Stomach smooth muscle (tissue), 2 donors: ENCODE results near the gene OR2AT4.

ENCODE experiments used
- H3K27ac ChIP-seq: one replicate; pipeline ENCODE4 v1.7.0; 2013; ENCODE audit warnings: mild to moderate bottlenecking, low read length, inconsistent platforms
- H3K27me3 ChIP-seq, 2 donors: one replicate each; pipeline ENCODE4 v1.7.0; 2013; ENCODE audit warnings: low read length in 2 of 2; ENCODE audit not compliant: insufficient read depth in 2 of 2, control insufficient read depth in 1 of 2
- H3K36me3 ChIP-seq, 2 donors: one replicate each; pipeline ENCODE4 v1.7.0; 2013; ENCODE audit warnings: low read length in 2 of 2; ENCODE audit not compliant: control insufficient read depth in 2 of 2, insufficient read depth in 2 of 2
- H3K4me1 ChIP-seq: one replicate; pipeline ENCODE4 v1.7.0; 2013; ENCODE audit warnings: low read length; ENCODE audit not compliant: control insufficient read depth, insufficient read depth
- H3K4me3 ChIP-seq, 2 donors: one replicate each; pipeline ENCODE4 v1.7.0; 2013; ENCODE audit warnings: low read length in 2 of 2
- H3K9ac ChIP-seq, 2 donors: one replicate each; pipeline ENCODE4 v1.7.0; 2013; ENCODE audit warnings: low read length in 2 of 2, mild to moderate bottlenecking in 1 of 2
- H3K9me3 ChIP-seq, 2 donors: one replicate each; pipeline ENCODE4 v1.7.0; 2013; ENCODE audit warnings: low read length in 2 of 2; ENCODE audit not compliant: control insufficient read depth in 2 of 2
- donor health status: healthy.
- donor health status: Pancreatic carcinoma.

OR2AT4 gene

GRCh38 chr11:75083217-75083605, 13.5 kb downstream of the OR2AT4 start:
- Histone ChIP-seq H3K27me3 (no peaks in the 10 kb centered on the region), H3K4me3 (no peak overlapping the region), H3K36me3 (no peaks in the 10 kb centered on the region), H3K27ac (no peak overlapping the region), H3K9me3 (no peaks in the 10 kb centered on the region), H3K4me1 (no peaks in the 10 kb centered on the region), H3K9ac (no peak overlapping the region)

DNA sequence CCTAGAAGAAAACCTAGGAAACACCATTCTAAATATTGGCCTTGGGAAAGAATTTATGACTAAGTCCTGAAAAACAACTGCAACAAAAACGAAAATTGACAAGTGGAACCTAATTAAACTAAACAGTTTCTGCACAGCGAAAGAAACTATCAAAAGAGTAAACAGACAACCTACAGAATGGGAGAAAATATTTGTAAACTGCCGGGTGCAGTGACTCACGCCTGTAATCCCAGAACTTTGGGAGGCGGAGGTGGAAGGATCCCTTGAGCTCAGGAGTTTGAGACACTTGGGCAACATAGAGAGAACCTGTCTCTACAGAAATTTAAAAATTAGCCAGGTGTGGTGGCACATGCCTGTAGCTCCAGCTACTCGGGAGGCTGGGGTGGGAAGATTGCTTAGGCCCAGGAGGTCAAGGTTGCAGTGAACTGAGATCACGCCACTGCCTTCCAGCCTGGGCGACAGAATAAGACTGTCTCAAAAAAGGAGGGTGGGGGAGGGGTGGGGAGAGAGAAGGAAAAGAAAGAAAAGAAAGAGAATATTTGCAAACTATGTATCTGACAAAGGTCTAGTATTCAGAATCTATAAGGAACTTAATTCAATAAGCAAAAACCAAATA, 14.0 kb downstream of the OR2AT4 start:
- H3K9me3 ChIP-seq, result no peaks in the 10 kb centered on the region
- no peak overlapping the region for H3K9ac ChIP-seq
- no peak overlapping the region for H3K4me3 ChIP-seq
- H3K4me1 ChIP-seq, result no peaks in the 10 kb centered on the region
- H3K36me3 ChIP-seq, result no peaks in the 10 kb centered on the region
- no peaks in the 10 kb centered on the region for H3K27me3 ChIP-seq
- H3K27ac ChIP-seq, result no peak overlapping the region

DNA sequence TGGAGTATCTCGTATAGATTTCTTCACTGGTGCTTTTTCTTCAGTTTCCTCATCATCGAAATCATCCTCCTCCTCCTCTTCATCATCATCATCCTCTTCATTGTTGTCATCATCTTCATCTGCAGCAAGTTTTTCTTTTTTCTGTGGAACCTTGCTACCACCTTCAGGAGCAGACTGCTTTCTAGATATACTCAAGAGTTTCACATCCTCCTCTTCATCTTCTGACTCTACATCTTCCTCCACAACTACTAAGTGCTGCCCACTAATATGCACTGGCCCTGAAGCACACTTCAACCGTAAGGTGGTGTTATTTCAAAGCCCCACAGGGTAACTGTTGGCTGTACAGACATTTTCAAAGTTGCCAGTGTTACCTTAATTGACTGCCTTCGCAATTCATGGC, 17.1 kb downstream of the OR2AT4 start:
- H3K27me3 ChIP-seq, result peaks cover 0 to 1% of the 10 kb centered on the region in 2 donors
- H3K4me3 ChIP-seq, result no peak overlapping the region
- H3K9ac ChIP-seq, result no peak overlapping the region
- H3K9me3 ChIP-seq, result no peaks in the 10 kb centered on the region
- no peaks in the 10 kb centered on the region for H3K36me3 ChIP-seq
- H3K27ac ChIP-seq, result no peak overlapping the region
- H3K4me1 ChIP-seq, result no peaks in the 10 kb centered on the region

DNA sequence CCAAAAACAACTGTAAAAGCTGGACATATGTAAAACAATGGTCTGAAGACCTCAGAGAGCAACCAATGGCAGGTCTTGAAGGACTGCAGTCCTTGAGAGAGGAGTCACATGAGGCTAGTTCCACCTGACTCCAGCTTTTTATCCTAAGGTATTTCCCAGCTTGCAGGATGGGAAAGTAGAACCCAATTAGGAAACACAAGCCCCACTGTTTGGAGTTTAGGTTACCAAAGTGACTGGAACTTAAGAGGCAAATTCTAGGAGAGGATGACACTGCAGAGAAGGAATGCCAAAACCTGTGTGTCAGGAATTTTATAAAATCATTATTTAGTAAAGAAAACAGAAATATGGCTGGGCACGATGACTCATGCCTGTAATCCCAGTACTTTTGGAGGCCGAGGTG, 18.4 kb downstream of the OR2AT4 start:
- Histone ChIP-seq H3K36me3 (no peaks in the 10 kb centered on the region), H3K9ac (no peak overlapping the region), H3K27ac (no peak overlapping the region), H3K4me1 (no peaks in the 10 kb centered on the region), H3K9me3 (no peaks in the 10 kb centered on the region), H3K4me3 (no peak overlapping the region), H3K27me3 (peaks cover 0 to 5% of the 10 kb centered on the region in 2 donors)

- Histone ChIP-seq H3K9me3 (no peaks in the 10 kb centered on the region), H3K4me3 (no peak overlapping the region), H3K4me1 (no peaks in the 10 kb centered on the region), H3K9ac (no peak overlapping the region), H3K27me3 (peaks cover 0 to 5% of the 10 kb centered on the region in 2 donors), H3K27ac (no peak overlapping the region), H3K36me3 (no peaks in the 10 kb centered on the region)
Measured at GRCh38 chr11:75077316-75077715, 19.4 kb downstream of the OR2AT4 start.

- no peaks in the 10 kb centered on the region for H3K4me1 ChIP-seq
- no peaks in the 10 kb centered on the region for H3K36me3 ChIP-seq
- H3K4me3 ChIP-seq, result no peak overlapping the region
- peaks cover 0 to 5% of the 10 kb centered on the region in 2 donors for H3K27me3 ChIP-seq
- no peak overlapping the region for H3K9ac ChIP-seq
- H3K9me3 ChIP-seq, result no peaks in the 10 kb centered on the region
- H3K27ac ChIP-seq, result no peak overlapping the region
Measured at GRCh38 chr11:75076671-75077070, 20.0 kb downstream of the OR2AT4 start.

- H3K9me3 ChIP-seq, result no peaks in the 10 kb centered on the region
- H3K36me3 ChIP-seq, result no peaks in the 10 kb centered on the region
- H3K27ac ChIP-seq, result no peak overlapping the region
- peaks cover 0 to 14% of the 10 kb centered on the region in 2 donors for H3K27me3 ChIP-seq
- no peak overlapping the region for H3K9ac ChIP-seq
- H3K4me3 ChIP-seq, result no peak overlapping the region
- H3K4me1 ChIP-seq, result no peaks in the 10 kb centered on the region
Measured at GRCh38 chr11:75073459-75074190, 23.1 kb downstream of the OR2AT4 start.

DNA sequence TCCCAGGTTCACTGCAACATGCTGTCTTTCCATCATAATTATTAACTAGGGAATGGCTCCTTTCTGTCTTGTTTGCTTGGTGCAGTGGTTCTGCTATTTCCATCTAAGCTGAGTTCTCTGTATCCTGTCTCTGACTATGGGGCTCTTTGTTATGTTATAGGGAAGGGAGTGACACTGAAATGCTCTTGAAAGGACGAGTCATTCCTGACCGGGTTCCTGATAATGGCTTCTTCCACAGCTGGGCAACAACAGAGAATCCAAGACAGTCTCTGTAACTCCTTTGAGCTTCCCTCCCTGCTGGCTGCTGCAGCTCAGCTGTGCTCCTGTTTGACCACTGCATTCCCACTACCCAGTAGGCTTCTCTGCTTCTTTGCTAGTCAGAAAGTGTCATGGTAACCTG, 24.1 kb downstream of the OR2AT4 start:
- H3K9me3 ChIP-seq, result no peaks in the 10 kb centered on the region
- H3K36me3 ChIP-seq, result no peaks in the 10 kb centered on the region
- H3K4me3 ChIP-seq, result no peak overlapping the region
- H3K27ac ChIP-seq, result no peak overlapping the region
- peaks cover 0 to 14% of the 10 kb centered on the region in 2 donors for H3K27me3 ChIP-seq
- H3K4me1 ChIP-seq, result no peaks in the 10 kb centered on the region
- no peak overlapping the region for H3K9ac ChIP-seq

DNA sequence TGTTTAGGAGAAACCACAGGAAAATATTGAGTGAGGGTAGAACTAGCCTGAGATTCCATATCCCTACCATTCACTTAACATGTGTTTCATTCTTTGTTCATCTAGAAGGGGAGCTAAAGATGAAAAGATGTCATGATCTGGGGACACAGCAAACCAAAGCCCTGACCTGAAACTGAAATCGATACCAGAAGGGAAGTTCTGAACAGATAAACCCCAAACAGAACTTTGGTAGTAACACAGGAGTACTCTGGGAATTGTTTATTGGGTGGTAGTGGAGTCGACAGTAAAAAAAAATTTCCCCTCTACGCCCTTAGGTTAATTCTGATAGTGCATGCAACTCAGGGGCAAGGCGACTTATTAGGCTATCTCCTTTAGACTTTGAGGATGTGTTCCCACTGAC, 27.2 kb downstream of the OR2AT4 start:
- Histone ChIP-seq H3K27me3 (peaks cover 0 to 12% of the 10 kb centered on the region in 2 donors), H3K27ac (no peak overlapping the region), H3K4me1 (no peaks in the 10 kb centered on the region), H3K9ac (no peak overlapping the region), H3K36me3 (no peaks in the 10 kb centered on the region), H3K4me3 (no peak overlapping the region), H3K9me3 (no peaks in the 10 kb centered on the region)

- Histone ChIP-seq H3K4me1 (no peaks in the 10 kb centered on the region), H3K9ac (no peak overlapping the region), H3K9me3 (no peaks in the 10 kb centered on the region), H3K27me3 (peaks cover 0 to 9% of the 10 kb centered on the region in 2 donors), H3K27ac (no peak overlapping the region), H3K36me3 (no peaks in the 10 kb centered on the region), H3K4me3 (no peak overlapping the region)
Measured at GRCh38 chr11:75068993-75069392, 27.7 kb downstream of the OR2AT4 start.

DNA sequence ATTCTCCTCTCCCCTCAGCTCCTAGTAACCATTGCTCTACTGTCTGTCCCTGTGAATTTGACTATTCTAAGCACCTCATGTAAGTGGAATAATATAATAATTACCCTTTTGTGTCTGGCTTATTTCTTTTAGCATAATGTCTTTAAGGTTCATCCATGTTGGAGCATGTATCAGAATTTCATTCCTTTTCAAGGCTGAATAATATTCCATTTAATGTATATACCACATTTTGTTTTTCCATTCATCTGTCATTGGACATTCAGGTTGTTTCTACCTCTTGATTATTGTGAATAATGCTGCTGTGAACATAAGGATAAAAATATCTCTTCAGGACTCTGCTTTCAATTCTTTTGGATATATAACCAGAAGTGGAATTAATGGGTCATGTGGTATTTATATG, 28.1 kb downstream of the OR2AT4 start:
- H3K36me3 ChIP-seq, result no peaks in the 10 kb centered on the region

More for the DNA sequence above, 28.1 kb downstream of the OR2AT4 start:
- Histone ChIP-seq H3K9ac (no peak overlapping the region), H3K9me3 (no peaks in the 10 kb centered on the region), H3K4me3 (no peak overlapping the region), H3K27me3 (peaks cover 0 to 9% of the 10 kb centered on the region in 2 donors), H3K27ac (no peak overlapping the region), H3K4me1 (no peaks in the 10 kb centered on the region)
